BLaER1 treated with 17β-estradiol and CSF1 and Interleukin-3, amounts not matched to agents 10 nM and 100 nM (cell line): ENCODE data around the gene HOXA9.

Experiments used
- H3K27ac ChIP-seq, 11 experiments: shearing (Covaris generic); formaldehyde crosslinking; 2 replicates each; pipeline ENCODE4 v1.8.1; 2022
- H3K27me3 ChIP-seq, 11 experiments: shearing (Covaris generic); formaldehyde crosslinking; 2 replicates each; pipeline ENCODE4 v1.8.1; 2022
- H3K36me3 ChIP-seq, 11 experiments: shearing (Covaris generic); formaldehyde crosslinking; 2 replicates each; pipeline ENCODE4 v1.8.1; 2022
- H3K4me1 ChIP-seq, 10 experiments: shearing (Covaris generic); formaldehyde crosslinking; 2 replicates each; pipeline ENCODE4 v1.8.1; 2022
- H3K4me2 ChIP-seq, 11 experiments: shearing (Covaris generic); formaldehyde crosslinking; 2 replicates each; pipeline ENCODE4 v1.8.1; 2022
- H3K4me3 ChIP-seq, 10 experiments: shearing (Covaris generic); formaldehyde crosslinking; 2 replicates each; pipeline ENCODE4 v1.8.1; 2022
- H3K9ac ChIP-seq, 11 experiments: shearing (Covaris generic); formaldehyde crosslinking; 2 replicates each; pipeline ENCODE4 v1.8.1; 2022
- H3K9me3 ChIP-seq, 11 experiments: shearing (Covaris generic); formaldehyde crosslinking; replicated peaks in 1 of 11; 2 replicates each; pipeline ENCODE4 v1.8.1; 2022
- H4K20me1 ChIP-seq, 11 experiments: shearing (Covaris generic); formaldehyde crosslinking; 2 replicates each; pipeline ENCODE4 v1.8.1; 2022
- Cebpa-rat ChIP-seq, 11 experiments: shearing (Covaris generic); IDR thresholded peaks; 2 replicates each; pipeline ENCODE4 v1.8.1; 2022

HOXA9 gene

GRCh38 chr7:27148031-27148755 lies 17.1 kb downstream of the HOXA9 start:
- Histone ChIP-seq H3K27ac (no peak overlapping the region), H3K4me3 (peak overlapping the region in 2 of 10 experiments; percentile 14 to 16; a peak in 3 of 20 replicates)

GRCh38 chr7:27147199-27148030 lies 17.9 kb downstream of the HOXA9 start, which contains the start of gene HOXA6:
Gene HOXA6 (minus strand): TSS chr7:27147774. CDS start chr7:27147749, 25 bp downstream.
- Histone ChIP-seq H3K4me1 (peaks cover 11 to 26% (median 18%) of the 10 kb centered on the region in 10 experiments), H3K27ac (no peak within 1 kb of the TSS), H3K4me2 (peak within 1 kb of the TSS in 3 of 11 experiments; percentile 18 to 27 (median 20); a peak in 3 of 22 replicates), H3K9ac (no peak within 1 kb of the TSS), H3K27me3 (peaks cover 100% of the 10 kb centered on the region in 11 experiments), H3K4me3 (peak within 1 kb of the TSS in 3 of 10 experiments; percentile 5 to 16 (median 14); a peak in 4 of 20 replicates), H3K36me3 (peaks cover 0 to 16% (median 0%) of the 10 kb centered on the region in 11 experiments; a peak in 3 of 22 replicates), H4K20me1 (peaks cover 0 to 22% (median 14%) of the 10 kb centered on the region in 11 experiments; a peak in 16 of 22 replicates), H3K9me3 (peaks cover 62 to 71% (median 66%) of the 10 kb centered on the region in 11 experiments)
- no peak for TF ChIP-seq Cebpa-rat (IDR thresholded peaks at IDR 0.05)

More at GRCh38 chr7:27148031-27148755, 17.1 kb downstream of the HOXA9 start:
- H3K27me3 ChIP-seq, result peaks cover 100% of the 10 kb centered on the region in 11 experiments
- no peak overlapping the region for H3K9ac ChIP-seq
- peaks cover 0 to 30% (median 20%) of the 10 kb centered on the region in 11 experiments; a peak in 16 of 22 replicates for H4K20me1 ChIP-seq
- TF ChIP-seq Cebpa-rat (IDR thresholded peaks at IDR 0.05), result no peak
- H3K36me3 ChIP-seq, result peaks cover 0 to 16% (median 0%) of the 10 kb centered on the region in 11 experiments; a peak in 3 of 22 replicates
- peaks cover 11 to 26% (median 20%) of the 10 kb centered on the region in 10 experiments for H3K4me1 ChIP-seq
- H3K4me2 ChIP-seq, result peak overlapping the region in 3 of 11 experiments; percentile 18 to 27 (median 20); a peak in 3 of 22 replicates
- H3K9me3 ChIP-seq, result peaks cover 54 to 64% (median 59%) of the 10 kb centered on the region in 11 experiments

DNA sequence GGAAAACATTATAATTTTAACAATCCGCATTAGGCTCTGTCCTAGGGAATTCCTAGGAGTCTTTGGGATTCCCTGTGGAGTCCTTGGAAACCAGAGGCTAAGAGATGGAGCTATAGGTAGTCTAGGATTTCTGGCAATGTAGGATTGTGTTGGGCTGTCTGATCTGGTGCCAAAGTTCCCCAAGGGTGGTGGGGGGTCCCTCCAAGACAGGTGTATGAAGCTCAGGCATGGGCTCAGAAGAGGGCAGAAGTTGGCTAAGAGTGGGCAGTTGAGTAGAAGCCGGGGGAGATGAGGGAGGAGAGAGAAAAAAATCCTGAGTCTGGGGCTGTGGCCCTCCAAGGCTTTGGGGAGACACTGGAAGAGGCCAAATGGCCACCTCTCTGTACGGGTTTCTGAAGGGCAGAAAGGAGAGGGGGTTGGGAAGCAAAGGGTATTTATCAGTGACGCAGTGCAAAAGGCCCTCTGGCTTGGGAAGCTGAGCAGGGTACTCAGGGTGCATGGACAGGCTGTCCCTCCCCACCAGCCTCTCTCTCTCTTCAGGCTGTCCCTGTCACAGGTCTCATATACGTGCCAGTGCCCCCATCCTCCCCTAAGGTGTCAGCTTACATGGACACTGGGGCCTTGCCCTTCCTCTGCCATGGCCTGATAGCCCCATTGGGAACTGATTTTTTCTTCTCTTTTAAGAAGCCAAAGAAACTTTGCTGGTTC lies 18.7 kb downstream of the HOXA9 start:
- Histone ChIP-seq H3K27me3 (peaks cover 100% of the 10 kb centered on the region in 11 experiments), H3K9me3 (peaks cover 69 to 79% (median 74%) of the 10 kb centered on the region in 11 experiments), H3K9ac (no peak overlapping the region), H3K27ac (no peak overlapping the region), H3K4me3 (peak overlapping the region in 1 of 10 experiments; percentile 5; a peak in 1 of 20 replicates), H3K4me2 (no peak overlapping the region), H3K4me1 (peaks cover 8 to 18% (median 12%) of the 10 kb centered on the region in 10 experiments), H3K36me3 (peaks cover 0 to 16% (median 0%) of the 10 kb centered on the region in 11 experiments; a peak in 3 of 22 replicates), H4K20me1 (peaks cover 0 to 15% (median 6%) of the 10 kb centered on the region in 11 experiments; a peak in 16 of 22 replicates)
- no peak for TF ChIP-seq Cebpa-rat (IDR thresholded peaks at IDR 0.05)

DNA sequence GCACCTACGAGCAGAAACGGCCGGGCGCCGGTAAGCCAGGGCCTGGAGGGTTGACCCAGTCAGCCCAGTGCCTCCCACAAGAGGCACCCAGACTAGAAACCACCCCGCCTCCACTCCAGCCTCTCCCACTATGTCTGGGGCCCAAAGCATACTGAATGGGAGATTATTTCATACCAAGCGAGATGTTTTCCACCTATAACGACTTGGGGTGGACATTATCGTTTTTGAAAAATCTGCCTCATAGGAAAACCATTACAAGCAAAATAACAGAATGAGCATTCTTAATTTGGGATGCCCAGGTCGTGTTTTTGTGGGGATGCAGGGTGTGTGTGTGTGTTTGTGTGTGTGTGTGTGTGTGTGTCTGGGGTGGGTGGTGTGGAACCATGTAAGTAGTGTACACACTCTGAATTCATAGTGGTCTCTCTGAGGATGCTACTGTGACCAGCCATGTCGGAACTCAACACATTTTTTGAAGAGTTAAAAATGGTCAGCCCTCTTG lies 19.4 kb downstream of the HOXA9 start:
- Histone ChIP-seq H3K9me3 (peaks cover 69 to 80% (median 75%) of the 10 kb centered on the region in 11 experiments), H4K20me1 (peaks cover 0 to 8% (median 0%) of the 10 kb centered on the region in 11 experiments; a peak in 5 of 22 replicates), H3K36me3 (peaks cover 0 to 16% (median 0%) of the 10 kb centered on the region in 11 experiments; a peak in 3 of 22 replicates), H3K4me2 (no peak overlapping the region), H3K27ac (no peak overlapping the region), H3K27me3 (peaks cover 95 to 100% (median 99%) of the 10 kb centered on the region in 11 experiments), H3K9ac (no peak overlapping the region), H3K4me1 (peaks cover under 1 to 12% (median 5%) of the 10 kb centered on the region in 10 experiments; a peak in 14 of 20 replicates), H3K4me3 (peak overlapping the region in 1 of 10 experiments; percentile 35; a peak in 1 of 20 replicates)
- TF ChIP-seq Cebpa-rat (IDR thresholded peaks at IDR 0.05), result no peak

GRCh38 chr7:27145165-27145913 lies 20.0 kb downstream of the HOXA9 start:
- H3K27me3 ChIP-seq, result peaks cover 89 to 100% (median 93%) of the 10 kb centered on the region in 11 experiments
- peaks cover 0 to 6% (median 2%) of the 10 kb centered on the region in 10 experiments; a peak in 12 of 20 replicates for H3K4me1 ChIP-seq
- no peak overlapping the region for H3K9ac ChIP-seq
- no peak for TF ChIP-seq Cebpa-rat (IDR thresholded peaks at IDR 0.05)
- H3K36me3 ChIP-seq, result peaks cover 0 to 16% (median 0%) of the 10 kb centered on the region in 11 experiments; a peak in 3 of 22 replicates
- no peak overlapping the region for H3K4me2 ChIP-seq
- peak overlapping the region in 3 of 10 experiments; percentile 22 to 35 (median 25); a peak in 5 of 20 replicates for H3K4me3 ChIP-seq
- peaks cover 0 to 8% (median 0%) of the 10 kb centered on the region in 11 experiments; a peak in 4 of 22 replicates for H4K20me1 ChIP-seq
- no peak overlapping the region for H3K27ac ChIP-seq
- H3K9me3 ChIP-seq, result peaks cover 69 to 80% (median 75%) of the 10 kb centered on the region in 11 experiments

GRCh38 chr7:27144781-27145164 lies 20.6 kb downstream of the HOXA9 start:
- no peak for TF ChIP-seq Cebpa-rat (IDR thresholded peaks at IDR 0.05)
- H4K20me1 ChIP-seq, result peaks cover 0 to 8% (median 0%) of the 10 kb centered on the region in 11 experiments; a peak in 3 of 22 replicates
- H3K27me3 ChIP-seq, result peaks cover 83 to 95% (median 87%) of the 10 kb centered on the region in 11 experiments
- H3K27ac ChIP-seq, result no peak overlapping the region
- no peak overlapping the region for H3K4me2 ChIP-seq
- H3K4me3 ChIP-seq, result peak overlapping the region in 2 of 10 experiments; percentile 22 to 35; a peak in 5 of 20 replicates
- peaks cover 69 to 82% (median 75%) of the 10 kb centered on the region in 11 experiments for H3K9me3 ChIP-seq
- H3K9ac ChIP-seq, result no peak overlapping the region
- peaks cover 0 to 4% (median 0%) of the 10 kb centered on the region in 10 experiments; a peak in 2 of 20 replicates for H3K4me1 ChIP-seq
- H3K36me3 ChIP-seq, result peaks cover 0 to 16% (median 0%) of the 10 kb centered on the region in 11 experiments; a peak in 3 of 22 replicates
